Sigmoid colon (tissue), 7 donors: ENCODE measurements around the gene SYNJ2. TPM values are rescaled to one million over a fixed set of nuclear protein-coding genes. Genes with fewer than 3 reads are reported as not detected.
A peak's percentile ranks its signal among the peaks of the same experiment; 100 is the strongest.

ENCODE experiments used
- DNase-seq: peaks from one replicate; pipeline ENCODE4 v3.0.0-alpha.2; 2019
- H3K27ac ChIP-seq, 4 donors: fragments of 200-600 bp; sonication (generic); one replicate each; pipeline ENCODE4 v1.5.1; 2016 to 2019; ENCODE audit warnings: mild to moderate bottlenecking in 1 of 4
- H3K27me3 ChIP-seq, 3 donors: fragments of 200-600 bp; sonication (generic); one replicate each; pipeline ENCODE4 v1.5.1; 2019; ENCODE audit warnings: mild to moderate bottlenecking in 1 of 3
- H3K36me3 ChIP-seq, 4 donors: fragments of 200-600 bp; sonication (generic); one replicate each; pipeline ENCODE4 v1.5.1; 2016 to 2019
- H3K4me1 ChIP-seq, 4 donors: fragments of 200-600 bp; sonication (generic); one replicate each; pipeline ENCODE4 v1.5.1; 2017 to 2019
- H3K4me3 ChIP-seq, 4 donors: fragments of 200-600 bp; sonication (generic); one replicate each; pipeline ENCODE4 v1.5.1; 2017 to 2019; ENCODE audit warnings: mild to moderate bottlenecking in 2 of 4, moderate library complexity in 1 of 4
- H3K9me3 ChIP-seq, 4 donors: fragments of 200-600 bp in 3 of 4; sonication (generic) in 3 of 4; one replicate each; pipeline versions ENCODE4 v1.5.1 to v1.6.1; 2013 to 2019
- EP300 ChIP-seq, 4 donors: sonication (generic); formaldehyde crosslinking; IDR thresholded peaks; one replicate each; pipeline ENCODE4 v1.6.1; 2017; ENCODE audit warnings: antibody characterized with exemption in 4 of 4
- POLR2A ChIP-seq, 2 donors: fragments of 450-650 bp; IDR thresholded peaks; one replicate each; pipeline ENCODE4 v1.6.1; 2016; ENCODE audit warnings: antibody characterized with exemption in 2 of 2, mild to moderate bottlenecking in 2 of 2, moderate library complexity in 2 of 2
- POLR2AphosphoS5 ChIP-seq, 4 donors: sonication (generic); formaldehyde crosslinking; IDR thresholded peaks; one replicate each; pipeline ENCODE4 v1.6.1; 2017; ENCODE audit warnings: antibody characterized with exemption in 4 of 4
- WGBS, 2 donors: extraction: QIAGEN DNeasy Blood & Tissue Kit; methylation state at CpG; one replicate each; pipeline ENCODE4 v1.1.7; 2013; 5-methylcytosine and 5-hydroxymethylcytosine counted together
- intact Hi-C: fragments of 100-400 bp; cut with DNase I; formaldehyde crosslinking; loops from one replicate; pipeline ENCODE4 v1.15.1; 2023
- polyA plus RNA-seq, 3 donors: library from polyadenylated mRNA; stranded (reverse); fragments of 200-250 nt; gene quantifications; one replicate each; pipeline ENCODE4 v1.2.3, GENCODE V29; 2013
- total RNA-seq, 4 donors: library from RNA; depleted of rRNA; stranded (reverse); fragments of >200 nt; gene quantifications; one replicate each; pipeline ENCODE4 v1.1.0, GENCODE V29; 2016
- TF ChIP-seq, protein P1 (sequence below), 4 experiments: fragments of 450-650 bp in 3 of 4; fragments of 200-600 bp in 1 of 4; IDR thresholded peaks; one replicate each; pipeline ENCODE4 v1.5.1; 2016 to 2019; ENCODE audit warnings: antibody characterized with exemption in 4 of 4, mild to moderate bottlenecking in 3 of 4, moderate library complexity in 2 of 4
- donor health status: healthy with polysubstance abuse.
- donor health status: Bipolar disorder and iron deficiency.
- donor health status: healthy.

Gene SYNJ2
- total and polyA plus RNA-seq, 7 donors: 8.7 to 22.9 (median 12.9) TPM

GRCh38 chr6:158016571-158017383 is 35.1 kb downstream of the SYNJ2 start:
- intact Hi-C loops: loop anchor here (5.0 kb wide), 1 partner anchor 34 kb away; the partner anchor contains the start of gene SYNJ2
- peaks cover 0 to 24% (median 19%) of the 10 kb centered on the region in 4 donors for H3K4me1 ChIP-seq
- TF ChIP-seq EP300 (IDR thresholded peaks at IDR 0.05) (no peak), POLR2AphosphoS5 (IDR thresholded peaks at IDR 0.05) (no peak), POLR2A (IDR thresholded peaks at IDR 0.05) (no peak)
- TF ChIP-seq, protein P1, sequence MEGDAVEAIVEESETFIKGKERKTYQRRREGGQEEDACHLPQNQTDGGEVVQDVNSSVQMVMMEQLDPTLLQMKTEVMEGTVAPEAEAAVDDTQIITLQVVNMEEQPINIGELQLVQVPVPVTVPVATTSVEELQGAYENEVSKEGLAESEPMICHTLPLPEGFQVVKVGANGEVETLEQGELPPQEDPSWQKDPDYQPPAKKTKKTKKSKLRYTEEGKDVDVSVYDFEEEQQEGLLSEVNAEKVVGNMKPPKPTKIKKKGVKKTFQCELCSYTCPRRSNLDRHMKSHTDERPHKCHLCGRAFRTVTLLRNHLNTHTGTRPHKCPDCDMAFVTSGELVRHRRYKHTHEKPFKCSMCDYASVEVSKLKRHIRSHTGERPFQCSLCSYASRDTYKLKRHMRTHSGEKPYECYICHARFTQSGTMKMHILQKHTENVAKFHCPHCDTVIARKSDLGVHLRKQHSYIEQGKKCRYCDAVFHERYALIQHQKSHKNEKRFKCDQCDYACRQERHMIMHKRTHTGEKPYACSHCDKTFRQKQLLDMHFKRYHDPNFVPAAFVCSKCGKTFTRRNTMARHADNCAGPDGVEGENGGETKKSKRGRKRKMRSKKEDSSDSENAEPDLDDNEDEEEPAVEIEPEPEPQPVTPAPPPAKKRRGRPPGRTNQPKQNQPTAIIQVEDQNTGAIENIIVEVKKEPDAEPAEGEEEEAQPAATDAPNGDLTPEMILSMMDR (IDR thresholded peaks at IDR 0.05): no peak
- H3K9me3 ChIP-seq: no peaks in the 10 kb centered on the region
- 87 to 90% methylated on average over 20 of the region's 20 CpGs for WGBS, 2 donors
- no peaks in the 10 kb centered on the region for H3K27me3 ChIP-seq
- H3K4me3 ChIP-seq: no peak overlapping the region
- peak; percentile 61 for DNase-seq
- peak overlapping the region in 2 of 4 donors; percentile 79 to 85 for H3K27ac ChIP-seq
- peaks cover 0 to 7% (median 0%) of the 10 kb centered on the region in 4 donors for H3K36me3 ChIP-seq

DNA sequence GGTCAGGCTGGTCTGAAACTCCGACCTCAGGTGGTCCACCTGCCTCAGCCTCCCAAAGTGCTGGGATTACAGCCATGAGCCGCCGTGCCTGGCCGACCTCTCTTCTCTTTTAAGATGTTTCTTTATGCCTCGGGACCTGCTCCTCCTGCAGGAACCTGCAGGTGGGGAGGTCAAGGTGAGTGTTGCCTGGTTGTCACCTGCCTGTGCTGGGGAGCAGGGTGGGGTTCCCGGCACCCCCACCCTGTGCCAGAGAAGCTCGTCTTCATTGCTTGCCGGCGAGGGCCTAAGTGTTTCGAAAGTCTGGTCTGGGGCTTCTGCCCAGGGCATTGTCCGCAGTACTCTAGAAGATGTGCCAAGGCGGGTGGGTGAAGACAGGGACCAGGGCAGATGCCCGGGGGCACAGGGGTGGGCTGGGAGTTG is 36.0 kb downstream of the SYNJ2 start:
- H3K4me1 ChIP-seq: peaks cover 0 to 22% (median 19%) of the 10 kb centered on the region in 4 donors
- no peaks in the 10 kb centered on the region for H3K9me3 ChIP-seq
- intact Hi-C loops: loop anchor here (5.0 kb wide), 1 partner anchor 35 kb away; the partner anchor contains the start of gene SYNJ2
- H3K27ac ChIP-seq: peak overlapping the region; percentile 61 to 85 (median 79)
- H3K36me3 ChIP-seq: peaks cover 0 to 7% (median 0%) of the 10 kb centered on the region in 4 donors
- TF ChIP-seq POLR2A (IDR thresholded peaks at IDR 0.05) (no peak), POLR2AphosphoS5 (IDR thresholded peaks at IDR 0.05) (no peak), EP300 (IDR thresholded peaks at IDR 0.05) (no peak)
- TF ChIP-seq, protein P1 (IDR thresholded peaks at IDR 0.05): no peak
- 90 to 94% methylated on average over 13 of the region's 13 CpGs for WGBS, 2 donors
- H3K27me3 ChIP-seq: no peaks in the 10 kb centered on the region
- DNase-seq: peak; percentile 63
- no peak overlapping the region for H3K4me3 ChIP-seq

- no peak for DNase-seq
- Histone ChIP-seq H3K4me3 (no peak overlapping the region), H3K36me3 (peaks cover 0 to 7% (median 0%) of the 10 kb centered on the region in 4 donors), H3K9me3 (no peaks in the 10 kb centered on the region), H3K27ac (peak overlapping the region; percentile 61 to 85 (median 79)), H3K4me1 (peaks cover 0 to 22% (median 19%) of the 10 kb centered on the region in 4 donors), H3K27me3 (no peaks in the 10 kb centered on the region)
- WGBS, 2 donors: 73 to 90% methylated on average over 19 of the region's 19 CpGs
- intact Hi-C loops: loop anchor here (5.0 kb wide), 1 partner anchor 36 kb away; the partner anchor contains the start of gene SYNJ2
- peak; percentile 22 to 77 (median 42) for TF ChIP-seq POLR2AphosphoS5 (IDR thresholded peaks at IDR 0.05)
- TF ChIP-seq EP300 (IDR thresholded peaks at IDR 0.05): peak in 3 of 4 donors; percentile 6 to 95 (median 60)
- TF ChIP-seq POLR2A (IDR thresholded peaks at IDR 0.05): no peak
- TF ChIP-seq, protein P1 (IDR thresholded peaks at IDR 0.05): no peak
These were observed 36.5 kb downstream of the SYNJ2 start for GRCh38 chr6:158018041-158018771.

DNA sequence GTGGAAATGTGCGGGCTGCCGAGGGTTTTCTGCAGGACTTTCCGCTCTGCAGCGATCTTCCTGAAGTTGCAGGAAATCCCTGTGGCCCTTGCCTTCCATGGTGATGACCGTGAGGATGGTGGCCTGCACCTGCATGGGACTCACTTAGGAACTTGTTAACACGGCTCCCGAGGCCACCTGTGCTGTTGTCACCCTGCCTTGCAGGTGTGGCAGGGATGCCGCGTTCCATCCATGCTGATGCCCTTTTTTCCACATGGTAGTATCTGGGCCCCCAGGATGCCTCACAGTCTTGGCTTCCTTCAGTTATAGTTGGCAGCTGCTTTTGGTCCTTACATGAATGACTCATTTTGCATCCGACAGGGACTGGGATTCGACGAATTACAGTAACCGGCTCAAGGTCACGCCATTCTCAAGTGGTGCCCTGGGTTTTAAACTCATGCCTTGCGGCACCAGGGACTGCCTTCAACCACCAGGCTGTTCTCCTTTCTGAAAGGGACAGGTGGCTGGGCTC is 37.2 kb downstream of the SYNJ2 start:
- intact Hi-C loops: loop anchor here (5.0 kb wide), 1 partner anchor 37 kb away; the partner anchor contains the start of gene SYNJ2

More for the DNA sequence above, 37.2 kb downstream of the SYNJ2 start:
- no peak for DNase-seq
- H3K27me3 ChIP-seq: no peaks in the 10 kb centered on the region
- peaks cover 0 to 7% (median 0%) of the 10 kb centered on the region in 4 donors for H3K36me3 ChIP-seq
- no peak overlapping the region for H3K4me3 ChIP-seq
- H3K4me1 ChIP-seq: peaks cover 0 to 22% (median 19%) of the 10 kb centered on the region in 4 donors
- H3K27ac ChIP-seq: peak overlapping the region; percentile 61 to 85 (median 79)
- no peaks in the 10 kb centered on the region for H3K9me3 ChIP-seq
- TF ChIP-seq EP300 (IDR thresholded peaks at IDR 0.05) (peak in 1 of 4 donors; percentile 38), POLR2AphosphoS5 (IDR thresholded peaks at IDR 0.05) (peak in 1 of 4 donors; percentile 58), POLR2A (IDR thresholded peaks at IDR 0.05) (no peak)
- TF ChIP-seq, protein P1 (IDR thresholded peaks at IDR 0.05): no peak
- WGBS, 2 donors: 84 to 87% methylated on average over 15 of the region's 15 CpGs
